Nephron (organoid): ENCODE results near the gene LPCAT2.

Experiments
- H3K27ac Mint-ChIP-seq, 3 experiments: 2 replicates each; pipeline ENCODE4 v1.8.0; 2020; ENCODE audit warnings: mixed read lengths in 3 of 3, mild to moderate bottlenecking in 2 of 3, moderate library complexity in 1 of 3
- H3K27me3 Mint-ChIP-seq: 2 replicates; pipeline ENCODE4 v1.8.0; 2021; ENCODE audit warnings: low read depth, mild to moderate bottlenecking, moderate library complexity, mixed read lengths
- H3K36me3 Mint-ChIP-seq: 2 replicates; pipeline ENCODE4 v1.8.0; 2020; ENCODE audit warnings: low read depth, mixed read lengths
- H3K4me1 Mint-ChIP-seq: 2 replicates; pipeline ENCODE4 v1.8.0; 2020; ENCODE audit warnings: mixed read lengths
- H3K4me3 Mint-ChIP-seq, 3 experiments: 2 replicates each; pipeline ENCODE4 v1.8.0; 2020; ENCODE audit warnings: mild to moderate bottlenecking in 3 of 3, mixed read lengths in 3 of 3, moderate library complexity in 2 of 3
- H3K9me3 Mint-ChIP-seq: 2 replicates; pipeline ENCODE4 v1.8.0; 2020; ENCODE audit warnings: mixed read lengths
- CTCF ChIP-seq, 3 experiments: fragments of 200-600 bp; sonication (generic); IDR thresholded peaks; one replicate each; pipeline ENCODE4 v1.5.0; 2021; ENCODE audit warnings: antibody characterized with exemption in 3 of 3; ENCODE audit not compliant: unreplicated experiment in 3 of 3

LPCAT2 gene

DNA sequence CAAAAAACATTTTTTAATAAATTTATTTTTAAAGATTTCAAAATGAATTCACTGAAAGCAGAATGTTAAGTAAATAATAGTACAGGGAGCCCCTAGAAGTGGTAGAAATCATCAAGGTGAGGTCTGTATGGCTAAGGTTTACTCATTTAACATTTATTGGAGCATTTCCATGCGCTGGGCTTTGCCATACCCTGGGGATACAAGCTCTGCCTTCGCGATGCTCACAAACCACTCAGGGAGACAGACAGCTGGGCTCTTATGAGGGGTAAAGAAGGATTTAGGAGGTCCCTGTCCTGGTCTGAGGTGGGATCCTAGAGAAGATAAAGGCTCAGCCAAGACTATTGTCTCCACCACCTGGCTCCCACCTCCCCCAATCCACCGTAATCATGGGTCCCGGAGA, 11.3 kb upstream of the LPCAT2 start:
- TF ChIP-seq CTCF (IDR thresholded peaks at IDR 0.05; ENCODE audit: unreplicated experiment in 3 of 3), result no peak
- H3K4me1 Mint-ChIP-seq, result peaks cover 64% of the 10 kb centered on the region
- peaks cover 60% of the 10 kb centered on the region for H3K36me3 Mint-ChIP-seq
- H3K27me3 Mint-ChIP-seq, result no peaks in the 10 kb centered on the region
- H3K4me3 Mint-ChIP-seq, result no peak overlapping the region
- peak overlapping the region in 1 of 3 experiments; percentile 47 for H3K27ac Mint-ChIP-seq
- no peaks in the 10 kb centered on the region for H3K9me3 Mint-ChIP-seq

DNA sequence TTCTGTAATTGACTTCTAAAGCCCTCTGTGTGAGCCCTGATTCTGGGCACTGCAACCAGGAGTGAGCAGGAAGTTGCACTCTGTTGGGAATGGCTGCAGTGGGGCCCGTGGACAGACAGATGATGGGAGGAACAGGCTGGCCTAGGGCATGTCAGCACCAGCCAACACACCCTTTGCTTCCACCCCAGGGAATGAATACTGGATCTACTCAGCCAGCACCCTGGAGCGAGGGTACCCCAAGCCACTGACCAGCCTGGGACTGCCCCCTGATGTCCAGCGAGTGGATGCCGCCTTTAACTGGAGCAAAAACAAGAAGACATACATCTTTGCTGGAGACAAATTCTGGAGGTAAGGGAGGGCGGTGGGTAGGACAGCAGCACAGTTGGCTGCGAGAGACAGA, 10.8 kb upstream of the LPCAT2 start:
- H3K27ac Mint-ChIP-seq, result peak overlapping the region in 2 of 3 experiments; percentile 24 to 47
- H3K4me3 Mint-ChIP-seq, result no peak overlapping the region
- peaks cover 69% of the 10 kb centered on the region for H3K4me1 Mint-ChIP-seq
- no peaks in the 10 kb centered on the region for H3K27me3 Mint-ChIP-seq
- peaks cover 57% of the 10 kb centered on the region for H3K36me3 Mint-ChIP-seq
- TF ChIP-seq CTCF (IDR thresholded peaks at IDR 0.05; ENCODE audit: unreplicated experiment in 3 of 3), result no peak
- H3K9me3 Mint-ChIP-seq, result no peaks in the 10 kb centered on the region

- H3K27ac Mint-ChIP-seq, result peak overlapping the region; percentile 88 to 94 (median 88)
- TF ChIP-seq CTCF (IDR thresholded peaks at IDR 0.05; ENCODE audit: unreplicated experiment in 3 of 3), result no peak
- H3K27me3 Mint-ChIP-seq, result no peaks in the 10 kb centered on the region
- H3K4me1 Mint-ChIP-seq, result peaks cover 72% of the 10 kb centered on the region
- no peaks in the 10 kb centered on the region for H3K9me3 Mint-ChIP-seq
- no peak overlapping the region for H3K4me3 Mint-ChIP-seq
- H3K36me3 Mint-ChIP-seq, result peaks cover 52% of the 10 kb centered on the region
Measured at GRCh38 chr16:55499281-55499680, 9.6 kb upstream of the LPCAT2 start.

GRCh38 chr16:55499951-55500529, 8.8 kb upstream of the LPCAT2 start:
- no peaks in the 10 kb centered on the region for H3K9me3 Mint-ChIP-seq
- H3K36me3 Mint-ChIP-seq, result peaks cover 51% of the 10 kb centered on the region
- H3K4me1 Mint-ChIP-seq, result peaks cover 65% of the 10 kb centered on the region
- H3K27me3 Mint-ChIP-seq, result no peaks in the 10 kb centered on the region
- no peak for TF ChIP-seq CTCF (IDR thresholded peaks at IDR 0.05; ENCODE audit: unreplicated experiment in 3 of 3)
- H3K4me3 Mint-ChIP-seq, result peak overlapping the region in 1 of 3 experiments; percentile 11
- H3K27ac Mint-ChIP-seq, result peak overlapping the region; percentile 88 to 94 (median 88)

DNA sequence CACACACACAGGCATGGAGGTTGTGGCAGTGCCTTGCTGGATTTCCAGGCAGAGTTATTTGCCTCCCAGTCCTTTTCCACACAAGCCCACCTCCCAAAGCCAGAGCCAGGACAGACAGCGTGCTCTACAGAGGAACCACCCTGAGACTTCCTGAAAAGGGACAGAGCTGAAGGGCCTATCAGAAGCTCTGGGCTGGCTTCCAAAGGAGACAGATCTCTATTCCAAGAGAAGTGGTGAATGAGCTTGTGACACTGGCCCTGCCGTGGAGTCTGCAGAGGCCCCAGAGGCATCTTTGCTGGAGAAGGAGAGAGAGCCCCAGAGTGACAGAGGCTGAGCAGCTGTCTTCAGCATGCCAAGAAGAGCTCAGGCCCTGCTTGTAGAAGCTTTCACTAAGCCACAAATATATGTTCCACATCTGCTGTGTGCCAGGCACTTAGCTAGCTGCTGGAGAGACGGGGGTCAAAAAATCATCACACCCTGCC, 8.3 kb upstream of the LPCAT2 start:
- Mint-ChIP-seq H3K9me3 (no peaks in the 10 kb centered on the region), H3K27ac (peak overlapping the region; percentile 88 to 94 (median 88)), H3K27me3 (no peaks in the 10 kb centered on the region), H3K4me1 (peaks cover 59% of the 10 kb centered on the region), H3K36me3 (peaks cover 46% of the 10 kb centered on the region), H3K4me3 (peak overlapping the region in 2 of 3 experiments; percentile 11 to 47)
- no peak for TF ChIP-seq CTCF (IDR thresholded peaks at IDR 0.05; ENCODE audit: unreplicated experiment in 3 of 3)
